T-helper 1 cell treated with Interleukin-12 subunit alpha and Interleukin-12 subunit beta and Interleukin-4 antibody, amounts not matched to agents 30 ng/mL and 1 ng/mL, for 36 hours (primary cell): Measurements from ENCODE around the gene CXCR2. TPM values are rescaled to one million over a fixed set of nuclear protein-coding genes. Genes with fewer than 3 reads are reported as not detected.

Source experiments
- intact Hi-C: fragments of 100-400 bp; cut with micrococcal nuclease; formaldehyde crosslinking; loops from one replicate; pipeline ENCODE4 v1.15.1; 2024
- total RNA-seq: library from RNA; stranded (reverse); gene quantifications from 2 replicates; pipeline ENCODE4 v1.2.3, GENCODE V29; 2022

Gene CXCR2
- total RNA-seq, 1 donor from 2014 or later, result 0.12 TPM

- intact Hi-C loops, result no loop called here
Observed at GRCh38 chr2:218180467-218181114, 54.8 kb downstream of the CXCR2 start.

- intact Hi-C loops, result no loop called here
Observed at GRCh38 chr2:218184331-218184730, 58.5 kb downstream of the CXCR2 start.

GRCh38 chr2:218186355-218186766 is 60.5 kb downstream of the CXCR2 start:
- intact Hi-C loops, result loop anchor here (1.0 kb wide), 8 partner anchors 32 to 462 kb away; partner anchors contain the start of genes AAMP, CATIP and PNKD

Other genes starting within 250 kb of the CXCR2 start
- gene TNS1, start 123.0 kb upstream of the CXCR2 start, total RNA-seq, result 1.0 TPM in 2 replicates
- gene RUFY4, start 56.8 kb upstream of the CXCR2 start, total RNA-seq, result 3.2 and 3.3 TPM in 2 replicates
- 0.54 and 0.76 TPM in 2 replicates for gene CXCR1, start 40.9 kb downstream of the CXCR2 start, total RNA-seq
- 687 and 710 TPM in 2 replicates for gene ARPC2, start 91.2 kb downstream of the CXCR2 start, total RNA-seq
- gene GPBAR1, start 135.0 kb downstream of the CXCR2 start, total RNA-seq, result 1.5 and 1.8 TPM in 2 replicates
- 62.0 and 64.1 TPM in 2 replicates for gene AAMP, start 144.1 kb downstream of the CXCR2 start, total RNA-seq
- 26.9 and 28.8 TPM in 2 replicates for gene PNKD, start 144.5 kb downstream of the CXCR2 start, total RNA-seq
- 75.4 and 76.0 TPM in 2 replicates for gene TMBIM1, start 166.5 kb downstream of the CXCR2 start, total RNA-seq
- not detected in 2 replicates for gene CATIP, start 230.8 kb downstream of the CXCR2 start, total RNA-seq